ENCODE data around the gene FREY1. TPM values are rescaled to one million over a fixed set of nuclear protein-coding genes. Genes with fewer than 3 reads are reported as not detected.

The FREY1 gene
- total RNA-seq, 2 experiments from 2014 or later: 3.2 to 3.9 TPM

- DNase-seq: no peak
- H3K27ac Mint-ChIP-seq: peak overlapping the region; percentile 46
- H3K36me3 Mint-ChIP-seq (ENCODE audit: low read depth): peaks cover 2% of the 10 kb centered on the region
- no peak overlapping the region for H3K4me3 Mint-ChIP-seq
- ChIA-PET POLR2A (no interaction called here), CTCF (interaction anchor here (1.1 to 1.6 kb wide), 2 partner anchors 10 to 21 kb away, joined by 3 to 5 read pairs; no protein-coding TSS in a partner anchor)
- H3K4me1 Mint-ChIP-seq: peaks cover 32% of the 10 kb centered on the region
- no peaks in the 10 kb centered on the region for H3K9me3 Mint-ChIP-seq
- peaks cover 17% of the 10 kb centered on the region for H3K27me3 Mint-ChIP-seq
Measured at GRCh38 chr11:45926536-45927331, 19.7 kb upstream of the FREY1 start.

- Mint-ChIP-seq H3K27me3 (peaks cover 22% of the 10 kb centered on the region), H3K9me3 (no peaks in the 10 kb centered on the region), H3K4me1 (peaks cover 29% of the 10 kb centered on the region), H3K36me3 (ENCODE audit: low read depth) (peaks cover 4% of the 10 kb centered on the region), H3K4me3 (no peak overlapping the region), H3K27ac (peak overlapping the region; percentile 36)
- no peak for DNase-seq
- POLR2A ChIA-PET: no interaction called here
- CTCF ChIA-PET: interaction anchor here (1.1 to 1.6 kb wide), 2 partner anchors 10 to 20 kb away, joined by 3 to 5 read pairs; no protein-coding TSS in a partner anchor
Measured at GRCh38 chr11:45926001-45926401, 18.9 kb upstream of the FREY1 start.

- no peak overlapping the region for H3K4me3 Mint-ChIP-seq
- POLR2A ChIA-PET: no interaction called here
- no peak overlapping the region for H3K27ac Mint-ChIP-seq
- H3K9me3 Mint-ChIP-seq: no peaks in the 10 kb centered on the region
- peaks cover 25% of the 10 kb centered on the region for H3K4me1 Mint-ChIP-seq
- H3K27me3 Mint-ChIP-seq: peaks cover 22% of the 10 kb centered on the region
- CTCF ChIA-PET: interaction anchor here (0.5 to 1.6 kb wide), 3 partner anchors 19 to 157 kb away, joined by 3 to 5 read pairs (median 4); no protein-coding TSS in a partner anchor
- peaks cover 4% of the 10 kb centered on the region for H3K36me3 Mint-ChIP-seq (ENCODE audit: low read depth)
- no peak for DNase-seq
Measured at GRCh38 chr11:45925550-45925949, 18.5 kb upstream of the FREY1 start.

GRCh38 chr11:45924927-45925326, 17.9 kb upstream of the FREY1 start:
- CTCF ChIA-PET: interaction anchor here (0.5 to 1.1 kb wide), 3 partner anchors 40 to 156 kb away, joined by 3 to 4 read pairs (median 3); no protein-coding TSS in a partner anchor
- Mint-ChIP-seq H3K4me3 (no peak overlapping the region), H3K36me3 (ENCODE audit: low read depth) (peaks cover 4% of the 10 kb centered on the region), H3K9me3 (no peaks in the 10 kb centered on the region), H3K27ac (no peak overlapping the region), H3K4me1 (peaks cover 21% of the 10 kb centered on the region), H3K27me3 (peaks cover 22% of the 10 kb centered on the region)
- DNase-seq: no peak
- POLR2A ChIA-PET: no interaction called here

DNA sequence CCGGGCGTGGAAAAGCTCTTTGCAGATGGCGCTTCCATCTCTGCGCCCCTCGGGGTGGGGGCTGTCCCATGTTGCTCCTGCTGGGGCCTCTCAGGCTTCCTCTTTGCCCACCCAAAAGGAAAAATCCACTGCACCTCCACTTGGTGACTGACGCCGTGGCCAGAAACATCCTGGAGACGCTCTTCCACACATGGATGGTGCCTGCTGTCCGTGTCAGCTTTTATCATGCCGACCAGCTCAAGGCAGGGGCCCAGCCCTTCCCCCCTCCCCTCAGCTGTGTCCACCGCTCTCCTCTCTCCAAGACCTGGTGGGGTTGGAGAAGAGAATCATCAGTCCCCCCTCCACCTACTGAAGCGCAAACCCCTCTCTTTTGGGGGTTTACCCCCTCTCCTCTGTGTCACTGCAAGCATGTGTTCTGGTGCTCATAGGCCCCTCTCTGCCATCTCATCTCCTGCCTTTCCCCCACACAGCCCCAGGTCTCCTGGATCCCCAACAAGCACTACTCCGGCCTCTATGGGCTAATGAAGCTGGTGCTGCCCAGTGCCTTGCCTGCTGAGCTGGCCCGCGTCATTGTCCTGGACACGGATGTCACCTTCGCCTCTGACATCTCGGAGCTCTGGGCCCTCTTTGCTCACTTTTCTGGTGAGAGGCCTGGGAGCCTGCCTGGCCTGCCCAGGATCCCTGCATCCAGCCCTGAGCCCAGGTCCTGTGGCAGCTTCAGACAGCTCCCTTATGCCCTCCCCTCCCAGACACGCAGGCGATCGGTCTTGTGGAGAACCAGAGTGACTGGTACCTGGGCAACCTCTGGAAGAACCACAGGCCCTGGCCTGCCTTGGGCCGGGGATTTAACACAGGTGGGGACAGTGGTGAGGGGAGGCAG, 17.2 kb upstream of the FREY1 start:
- Mint-ChIP-seq H3K36me3 (ENCODE audit: low read depth) (peaks cover 4% of the 10 kb centered on the region), H3K4me3 (no peak overlapping the region), H3K9me3 (no peaks in the 10 kb centered on the region), H3K27ac (no peak overlapping the region), H3K27me3 (peaks cover 22% of the 10 kb centered on the region), H3K4me1 (peaks cover 22% of the 10 kb centered on the region)
- ChIA-PET CTCF (interaction anchor here (0.6 to 1.1 kb wide), 2 partner anchors 41 to 50 kb away, joined by 3 to 4 read pairs; no protein-coding TSS in a partner anchor), POLR2A (interaction anchor here (0.6 kb wide), 1 partner anchor 41 kb away, joined by 4 read pairs; no protein-coding TSS in a partner anchor)
- no peak for DNase-seq

- H3K4me1 Mint-ChIP-seq: peaks cover 33% of the 10 kb centered on the region
Measured at GRCh38 chr11:45922425-45923082, 15.5 kb upstream of the FREY1 start, which contains the start of gene LARGE2. Gene LARGE2 (plus strand): TSS chr11:45922656. CDS start chr11:45922883, 227 bp downstream.

DNA sequence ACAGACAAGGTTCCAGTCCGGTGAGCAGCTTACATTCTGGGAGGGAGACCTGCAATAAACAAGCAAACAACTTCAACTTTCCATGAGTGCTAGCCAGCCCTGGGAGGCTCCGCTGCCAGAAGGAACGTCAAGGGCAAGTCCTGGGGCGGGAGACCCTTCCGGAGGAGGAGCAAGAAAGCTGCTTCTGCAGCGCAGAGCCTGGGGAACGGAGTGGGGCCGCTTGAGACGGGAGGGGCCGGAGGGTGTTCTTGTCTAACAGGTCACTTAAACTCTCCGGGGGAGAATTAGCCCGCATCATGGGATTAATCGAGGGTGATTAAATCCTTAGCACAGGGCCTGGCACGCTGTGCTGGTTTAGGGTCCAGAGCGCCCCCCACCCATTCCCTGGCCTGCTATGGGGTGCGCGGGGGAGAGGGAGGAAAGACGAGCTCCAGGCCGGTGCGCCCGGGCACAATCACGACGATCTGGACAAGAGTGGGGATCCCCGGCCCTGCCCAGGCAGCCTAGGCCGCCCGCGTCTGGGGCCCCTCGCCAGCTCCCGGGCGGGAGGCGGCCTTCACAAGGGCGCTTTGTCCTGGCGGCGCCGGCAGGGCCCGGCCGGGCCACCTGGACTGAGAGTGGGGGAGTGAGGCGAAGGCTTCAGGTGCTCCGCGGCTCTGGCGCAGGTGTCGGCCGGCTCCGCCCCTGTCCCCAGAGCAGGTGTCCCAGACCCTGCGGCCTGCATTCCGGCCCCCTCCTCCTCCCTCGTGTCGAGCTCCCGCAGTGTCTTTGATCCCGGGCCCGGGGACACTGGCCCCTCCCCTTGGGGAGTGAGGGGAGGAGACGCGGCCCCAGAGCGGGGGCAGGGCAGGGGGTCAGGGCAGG, 14.7 kb upstream of the FREY1 start:
- Mint-ChIP-seq H3K4me1 (peaks cover 33% of the 10 kb centered on the region), H3K27me3 (peaks cover 22% of the 10 kb centered on the region), H3K4me3 (peak overlapping the region; percentile 19), H3K9me3 (no peaks in the 10 kb centered on the region), H3K27ac (peak overlapping the region; percentile 13), H3K36me3 (ENCODE audit: low read depth) (peaks cover 4% of the 10 kb centered on the region)
- ChIA-PET CTCF (interaction anchor here (0.9 to 1.3 kb wide), 2 partner anchors 11 to 20 kb away, joined by 3 read pairs; no protein-coding TSS in a partner anchor), POLR2A (no interaction called here)
- DNase-seq: no peak

More at GRCh38 chr11:45922425-45923082, 15.5 kb upstream of the FREY1 start, which contains the start of gene LARGE2:
- H3K27me3 Mint-ChIP-seq: peaks cover 22% of the 10 kb centered on the region
- peak within 1 kb of the TSS; percentile 13 for H3K27ac Mint-ChIP-seq
- peak; percentile 5 for DNase-seq
- no peaks in the 10 kb centered on the region for H3K9me3 Mint-ChIP-seq
- peaks cover 4% of the 10 kb centered on the region for H3K36me3 Mint-ChIP-seq (ENCODE audit: low read depth)
- peak within 1 kb of the TSS; percentile 54 for H3K4me3 Mint-ChIP-seq
- ChIA-PET POLR2A (no interaction called here), CTCF (interaction anchor here (1.3 kb wide), 1 partner anchor 20 kb away, joined by 3 read pairs; no protein-coding TSS in a partner anchor)

DNA sequence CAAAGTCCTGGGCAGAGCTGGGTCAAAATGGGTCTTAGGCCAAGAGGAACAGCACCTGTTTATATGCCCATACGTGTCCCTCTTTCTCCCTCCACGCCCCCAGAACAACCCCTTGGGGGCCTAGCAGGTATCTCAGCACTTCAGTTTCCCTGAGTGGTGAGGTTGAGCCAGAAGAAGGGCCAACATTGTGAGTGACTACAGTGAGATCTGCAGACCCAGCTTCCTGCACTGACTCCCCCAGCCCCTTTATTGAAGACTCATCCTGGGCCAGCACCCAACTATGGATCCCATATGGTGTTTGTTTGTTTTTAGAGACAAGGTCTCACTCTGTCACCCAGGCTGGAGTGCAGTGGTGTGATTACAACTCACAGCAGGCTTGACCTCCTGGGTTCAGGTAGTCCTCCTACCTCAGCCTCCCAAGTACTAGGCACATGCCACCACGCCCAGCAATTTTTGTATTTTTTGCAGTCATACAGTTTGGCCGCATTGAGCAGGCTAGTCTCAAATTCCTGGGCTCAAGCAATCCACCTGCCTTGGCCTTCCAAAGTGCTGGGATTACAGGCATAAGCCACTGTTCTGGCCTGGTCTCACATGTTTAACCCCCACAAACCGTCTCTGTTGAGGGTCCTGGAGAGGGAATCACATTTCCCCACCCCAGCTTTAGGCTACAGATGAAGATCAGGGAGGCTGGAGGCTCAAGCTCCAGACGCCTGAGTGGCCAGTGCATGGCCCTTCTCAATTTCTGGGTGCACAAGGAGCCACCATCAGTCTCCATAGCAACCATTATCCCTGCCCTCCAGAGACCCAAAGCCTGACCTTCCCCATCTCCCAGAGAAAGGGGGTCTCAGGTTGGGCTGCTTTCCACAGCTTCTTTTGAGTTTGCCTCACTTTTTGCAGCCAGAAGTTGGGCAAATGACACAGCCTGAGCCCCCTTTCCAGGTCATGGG, 13.7 kb upstream of the FREY1 start:
- H3K36me3 Mint-ChIP-seq (ENCODE audit: low read depth): peaks cover 4% of the 10 kb centered on the region
- CTCF ChIA-PET: interaction anchor here (0.9 to 2.8 kb wide), 4 partner anchors 8 to 44 kb away, joined by 3 to 10 read pairs (median 3); no protein-coding TSS in a partner anchor
- H3K9me3 Mint-ChIP-seq: no peaks in the 10 kb centered on the region
- no peak overlapping the region for H3K27ac Mint-ChIP-seq
- no peak for DNase-seq
- POLR2A ChIA-PET: no interaction called here
- H3K4me1 Mint-ChIP-seq: peaks cover 41% of the 10 kb centered on the region
- H3K4me3 Mint-ChIP-seq: no peak overlapping the region
- H3K27me3 Mint-ChIP-seq: peaks cover 22% of the 10 kb centered on the region

DNA sequence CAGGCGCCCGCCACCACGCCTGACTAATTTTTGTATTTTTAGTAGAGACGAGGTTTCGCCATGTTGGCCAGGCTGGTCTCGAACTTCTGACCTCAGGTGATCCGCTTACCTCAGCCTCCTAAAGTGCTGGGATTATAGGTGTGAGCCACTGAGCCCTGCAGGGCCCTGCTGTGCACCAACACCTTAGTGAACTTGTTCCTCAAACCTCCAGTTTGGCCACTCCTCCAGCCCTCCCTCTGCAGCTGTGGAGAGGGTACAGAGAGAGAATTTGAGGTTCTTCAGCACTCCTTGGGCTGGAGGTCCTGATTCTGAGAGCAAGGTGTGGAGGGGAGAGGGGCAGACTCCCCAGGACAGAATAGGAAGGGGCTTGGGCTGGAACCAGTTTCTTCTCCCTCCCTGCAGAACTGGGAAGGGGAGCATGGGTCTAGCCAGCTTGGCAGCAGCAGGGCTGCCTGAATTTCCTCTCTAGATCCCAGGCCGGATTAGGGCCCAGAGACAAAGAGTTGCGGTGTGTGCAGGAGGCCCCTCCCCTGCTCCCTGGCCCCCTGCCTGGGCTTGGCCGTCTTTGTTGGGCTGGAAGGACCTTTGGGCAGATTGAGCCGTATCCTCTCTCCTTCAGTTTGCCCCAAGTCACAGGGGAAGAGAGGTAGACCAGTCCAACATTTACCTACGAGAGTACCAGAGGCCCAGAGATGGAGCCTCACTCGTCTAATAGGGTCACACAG, 12.9 kb upstream of the FREY1 start:
- DNase-seq: no peak
- peak overlapping the region; percentile 99 for H3K27ac Mint-ChIP-seq
- no peaks in the 10 kb centered on the region for H3K9me3 Mint-ChIP-seq
- H3K4me1 Mint-ChIP-seq: peaks cover 47% of the 10 kb centered on the region
- H3K4me3 Mint-ChIP-seq: peak overlapping the region; percentile 34
- ChIA-PET POLR2A (no interaction called here), CTCF (interaction anchor here (1.2 to 2.8 kb wide), 2 partner anchors 9 to 45 kb away, joined by 3 to 10 read pairs; no protein-coding TSS in a partner anchor)
- H3K27me3 Mint-ChIP-seq: peaks cover 22% of the 10 kb centered on the region
- H3K36me3 Mint-ChIP-seq (ENCODE audit: low read depth): peaks cover 12% of the 10 kb centered on the region

- POLR2A ChIA-PET: interaction anchor here (0.6 kb wide), 1 partner anchor 9 kb away, joined by 3 read pairs; no protein-coding TSS in a partner anchor
- peak overlapping the region; percentile 99 for H3K27ac Mint-ChIP-seq
- H3K4me3 Mint-ChIP-seq: peak overlapping the region; percentile 93
Measured at GRCh38 chr11:45918962-45919675, 12.0 kb upstream of the FREY1 start.

More at GRCh38 chr11:45918962-45919675, 12.0 kb upstream of the FREY1 start:
- Mint-ChIP-seq H3K27me3 (peaks cover 13% of the 10 kb centered on the region), H3K9me3 (no peaks in the 10 kb centered on the region), H3K4me1 (peaks cover 47% of the 10 kb centered on the region), H3K36me3 (ENCODE audit: low read depth) (peaks cover 16% of the 10 kb centered on the region)
- DNase-seq: no peak
- CTCF ChIA-PET: interaction anchor here (1.2 to 2.8 kb wide), 2 partner anchors 10 to 46 kb away, joined by 3 to 10 read pairs; no protein-coding TSS in a partner anchor
